PC-3 (cell line): ENCODE data around the gene DLGAP1. TPM values are rescaled to one million over a fixed set of nuclear protein-coding genes. Genes with fewer than 3 reads are reported as not detected.

Experiments used
- ATAC-seq: fragments of 200-7000 bp; cut with Tn5 transposase; 2 replicates; pipeline ENCODE4 v1.9.1; 2020; ENCODE audit warnings: mild to moderate bottlenecking, moderate library complexity
- BruUV-seq: library from RNA; stranded (reverse); fragments of 400-500 nt; replicated peaks from 2 replicates; lab custom pipeline; 2021; lab: Mats Ljungman, UMichigan
- CTCF ChIA-PET: fragments of 300-600 bp; sonication (Branson Sonifier 250); formaldehyde crosslinking; loops from one replicate; lab custom pipeline; 2022; ENCODE audit warnings: antibody characterized with exemption; lab: Charles Lee
- POLR2A ChIA-PET: fragments of 300-600 bp; sonication (Branson Sonifier 250); formaldehyde crosslinking; loops from one replicate; lab custom pipeline; 2022; ENCODE audit warnings: antibody characterized with exemption; ENCODE audit not compliant: unreplicated experiment; lab: Charles Lee
- DNase-seq: peaks from one replicate; pipeline ENCODE4 v3.0.0-alpha.2; 2015
- H2AFZ ChIP-seq: fragments of 300-600 bp; sonication (generic); 2 replicates; pipeline ENCODE4 v1.6.0; 2016; ENCODE audit warnings: antibody characterized with exemption, low read length
- H3F3A ChIP-seq: fragments of 300-600 bp; sonication (generic); one replicate; pipeline ENCODE4 v1.6.0; 2017; ENCODE audit warnings: antibody characterized with exemption, low read length, control low read depth, mild to moderate bottlenecking; ENCODE audit not compliant: unreplicated experiment
- H3K27ac ChIP-seq: fragments of 300-600 bp; sonication (generic); 2 replicates; pipeline ENCODE4 v1.5.1; 2016; ENCODE audit warnings: mild to moderate bottlenecking, low read length
- H3K27me3 ChIP-seq: fragments of 300-600 bp; sonication (generic); 2 replicates; pipeline ENCODE4 v1.6.1; 2016; ENCODE audit warnings: low read length, mixed read lengths
- H3K36me3 ChIP-seq: fragments of 300-600 bp; sonication (generic); 2 replicates; pipeline ENCODE4 v1.6.1; 2016; ENCODE audit warnings: low read depth, mixed run types, low read length, mixed read lengths
- H3K4me1 ChIP-seq: fragments of 300-600 bp; sonication (generic); 2 replicates; pipeline ENCODE4 v1.5.1; 2016; ENCODE audit warnings: low read length; ENCODE audit not compliant: insufficient read depth
- H3K4me2 ChIP-seq: fragments of 300-600 bp; sonication (generic); 2 replicates; pipeline ENCODE4 v1.6.0; 2016; ENCODE audit warnings: low read length
- H3K4me3 ChIP-seq: fragments of 300-600 bp; sonication (generic); 2 replicates; pipeline ENCODE4 v1.5.1; 2016; ENCODE audit warnings: mild to moderate bottlenecking, low read length, mixed read lengths
- H3K79me2 ChIP-seq: fragments of 300-600 bp; sonication (generic); 2 replicates; pipeline ENCODE4 v1.6.1; 2017; ENCODE audit warnings: low read length, mixed read lengths
- H3K9ac ChIP-seq: fragments of 300-600 bp; sonication (generic); 2 replicates; pipeline ENCODE4 v1.6.0; 2016; ENCODE audit warnings: mild to moderate bottlenecking, low read length
- H3K9me2 ChIP-seq: fragments of 300-600 bp; sonication (generic); replicated peaks from 2 replicates; pipeline ENCODE4 v1.6.1; 2016; ENCODE audit warnings: mixed run types, low read length, mixed read lengths
- H3K9me3 ChIP-seq: fragments of 300-600 bp; sonication (generic); 2 replicates; pipeline ENCODE4 v1.6.1; 2016; ENCODE audit warnings: low read length, mixed read lengths
- H4K20me1 ChIP-seq: fragments of 300-600 bp; sonication (generic); 2 replicates; pipeline ENCODE4 v1.6.1; 2016; ENCODE audit warnings: low read length, mixed read lengths
- EZH2 ChIP-seq: fragments of 300-600 bp; sonication (generic); IDR thresholded peaks from one replicate; pipeline ENCODE4 v1.6.1; 2017; ENCODE audit warnings: antibody characterized with exemption, mild to moderate bottlenecking, low read length; ENCODE audit not compliant: unreplicated experiment
- EZH2phosphoT487 ChIP-seq: fragments of 300-600 bp; sonication (generic); IDR thresholded peaks from 2 replicates; pipeline ENCODE4 v1.6.1; 2018; ENCODE audit warnings: mild to moderate bottlenecking, antibody characterized with exemption, low read length, borderline replicate concordance
- intact Hi-C: fragments of 100-400 bp; cut with micrococcal nuclease; formaldehyde crosslinking; loops from 2 replicates; pipeline ENCODE4 v1.9.0; 2023
- total RNA-seq: library from RNA; depleted of rRNA; stranded (reverse); fragments of >200 nt; gene quantifications from 2 replicates; pipeline ENCODE4 v1.2.3, GENCODE V29; 2014
- TF ChIP-seq, protein P1 (sequence below): fragments of 300-600 bp; sonication (generic); conservative IDR thresholded peaks from 2 replicates; pipeline ENCODE4 v1.5.1; 2017; ENCODE audit warnings: antibody characterized with exemption, low read depth, mild to moderate bottlenecking, low read length

DLGAP1 gene
- total RNA-seq, 1 experiment from 2014 or later = not detected

- Histone ChIP-seq H3K4me2 (peak overlapping the region; percentile 6; the same call in 1 of the 2 replicates), H3K27me3 (no peaks in the 10 kb centered on the region), H4K20me1 (no peaks in the 10 kb centered on the region), H2AFZ (no peak overlapping the region), H3K9me3 (no peaks in the 10 kb centered on the region), H3K4me1 (peaks cover 42% of the 10 kb centered on the region), H3K79me2 (no peaks in the 10 kb centered on the region), H3K9me2 (no peaks in the 10 kb centered on the region), H3K4me3 (no peak overlapping the region), H3K27ac (peak overlapping the region; percentile 49), H3F3A (peaks cover 5% of the 10 kb centered on the region), H3K36me3 (no peaks in the 10 kb centered on the region), H3K9ac (no peak overlapping the region)
- no TSS peak for BruUV-seq
- TF ChIP-seq, protein P1, sequence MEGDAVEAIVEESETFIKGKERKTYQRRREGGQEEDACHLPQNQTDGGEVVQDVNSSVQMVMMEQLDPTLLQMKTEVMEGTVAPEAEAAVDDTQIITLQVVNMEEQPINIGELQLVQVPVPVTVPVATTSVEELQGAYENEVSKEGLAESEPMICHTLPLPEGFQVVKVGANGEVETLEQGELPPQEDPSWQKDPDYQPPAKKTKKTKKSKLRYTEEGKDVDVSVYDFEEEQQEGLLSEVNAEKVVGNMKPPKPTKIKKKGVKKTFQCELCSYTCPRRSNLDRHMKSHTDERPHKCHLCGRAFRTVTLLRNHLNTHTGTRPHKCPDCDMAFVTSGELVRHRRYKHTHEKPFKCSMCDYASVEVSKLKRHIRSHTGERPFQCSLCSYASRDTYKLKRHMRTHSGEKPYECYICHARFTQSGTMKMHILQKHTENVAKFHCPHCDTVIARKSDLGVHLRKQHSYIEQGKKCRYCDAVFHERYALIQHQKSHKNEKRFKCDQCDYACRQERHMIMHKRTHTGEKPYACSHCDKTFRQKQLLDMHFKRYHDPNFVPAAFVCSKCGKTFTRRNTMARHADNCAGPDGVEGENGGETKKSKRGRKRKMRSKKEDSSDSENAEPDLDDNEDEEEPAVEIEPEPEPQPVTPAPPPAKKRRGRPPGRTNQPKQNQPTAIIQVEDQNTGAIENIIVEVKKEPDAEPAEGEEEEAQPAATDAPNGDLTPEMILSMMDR = no peak
- no peak for TF ChIP-seq EZH2
- TF ChIP-seq EZH2phosphoT487 = no peak
- ChIA-PET CTCF (interaction anchor here (0.6 kb wide), 1 partner anchor 498 kb away, joined by 7 read pairs; no protein-coding TSS in a partner anchor), POLR2A (interaction anchor here (0.8 kb wide), 1 partner anchor 26 kb away, joined by 4 read pairs; no protein-coding TSS in a partner anchor)
- ATAC-seq = no peak
- peak; percentile 67 for DNase-seq
- intact Hi-C loops = no loop called here
Observed at GRCh38 chr18:3649633-3650426, 805.3 kb downstream of the DLGAP1 start.

- Histone ChIP-seq H3K4me3 (no peak overlapping the region), H3K27ac (0 out of 2 replicates have a peak overlapping the region, but pooled peaks have one; percentile 14), H3K9me3 (no peaks in the 10 kb centered on the region), H3K9me2 (no peaks in the 10 kb centered on the region), H3F3A (peaks cover 5% of the 10 kb centered on the region), H3K4me2 (no peak overlapping the region), H3K27me3 (no peaks in the 10 kb centered on the region), H3K9ac (no peak overlapping the region), H4K20me1 (no peaks in the 10 kb centered on the region), H3K79me2 (no peaks in the 10 kb centered on the region), H3K36me3 (no peaks in the 10 kb centered on the region), H3K4me1 (peaks cover 42% of the 10 kb centered on the region), H2AFZ (peak overlapping the region; percentile 2; the same call in 1 of the 2 replicates)
- ChIA-PET POLR2A (interaction anchor here (0.8 to 1.2 kb wide), 2 partner anchors 25 to 200 kb away, joined by 4 read pairs; no protein-coding TSS in a partner anchor), CTCF (interaction anchor here (0.6 kb wide), 1 partner anchor 53 kb away, joined by 3 read pairs; no protein-coding TSS in a partner anchor)
- BruUV-seq = no TSS peak
- intact Hi-C loops = no loop called here
- DNase-seq (no peak), ATAC-seq (no peak)
- TF ChIP-seq, protein P1 = no peak
- TF ChIP-seq EZH2 = no peak
- TF ChIP-seq EZH2phosphoT487 = no peak
Observed at GRCh38 chr18:3649135-3649632, 805.9 kb downstream of the DLGAP1 start.
